Right lobe of liver (tissue), 6 donors: ENCODE measurements around the gene CATSPERD. TPM values are rescaled to one million over a fixed set of nuclear protein-coding genes. Genes with fewer than 3 reads are reported as not detected.
"Not testable (repeated sequence)": the region's sequence is repeated elsewhere in the genome, so short reads cannot be mapped to it uniquely, and the experiment has no call there.

ENCODE experiments used
- ATAC-seq, 4 donors: fragments of 200-7000 bp; cut with Tn5 transposase; one replicate each; pipeline ENCODE4 v1.9.1; 2020; ENCODE audit warnings: mild to moderate bottlenecking in 4 of 4, moderate library complexity in 4 of 4
- DNase-seq, 3 donors: peaks; one replicate each; pipeline ENCODE4 v3.0.0-alpha.2; 2020
- H3K27ac ChIP-seq, 3 donors: fragments of 200-600 bp; one replicate each; pipeline ENCODE4 v1.8.0; 2022
- H3K27me3 ChIP-seq, 2 donors: fragments of 200-600 bp; one replicate each; pipeline ENCODE4 v1.8.0; 2022
- H3K36me3 ChIP-seq, 4 donors: fragments of 200-600 bp; sonication (generic) in 1 of 4; one replicate each; pipeline versions ENCODE4 v1.5.1 to v1.8.0; 2017 to 2022; ENCODE audit warnings: control low read depth in 1 of 4
- H3K4me1 ChIP-seq, 4 donors: fragments of 200-600 bp; sonication (generic) in 1 of 4; one replicate each; pipeline versions ENCODE4 v1.5.1 to v1.8.0; 2017 to 2022; ENCODE audit warnings: control low read depth in 1 of 4
- H3K4me3 ChIP-seq, 3 donors: fragments of 200-600 bp; one replicate each; pipeline ENCODE4 v1.8.0; 2022
- H3K9me3 ChIP-seq, 4 donors: fragments of 200-600 bp; sonication (generic) in 1 of 4; one replicate each; pipeline versions ENCODE4 v1.5.1 to v1.8.0; 2017 to 2022; ENCODE audit warnings: control low read depth in 1 of 4
- CTCF ChIP-seq, 4 donors: fragments of 200-600 bp in 3 of 4; fragments of 450-650 bp in 1 of 4; IDR thresholded peaks; one replicate each; pipeline versions ENCODE4 v1.5.1 to v1.8.0; 2016 to 2022; ENCODE audit warnings: antibody characterized with exemption in 4 of 4, mild to moderate bottlenecking in 2 of 4
- POLR2A ChIP-seq: fragments of 450-650 bp; IDR thresholded peaks from one replicate; pipeline ENCODE4 v1.6.1; 2017; ENCODE audit warnings: antibody characterized with exemption, mild to moderate bottlenecking
- WGBS: methylation state at CpG from one replicate; pipeline ENCODE4 v1.1.6; 2018; ENCODE audit warnings: low coverage, low lambda C conversion rate; ENCODE audit not compliant: insufficient coverage; ENCODE audit errors: missing lambda C conversion rate; 5-methylcytosine and 5-hydroxymethylcytosine counted together
- intact Hi-C, 2 donors: fragments of 100-400 bp; cut with DNase I; formaldehyde crosslinking; loops; one replicate each; pipeline versions ENCODE4 v1.11.2 to v1.14.1; 2022
- total RNA-seq, 6 experiments: library from RNA; depleted of rRNA in 2 of 6; stranded (reverse); fragments of >200 nt in 2 of 6; fragmentation: NEBNext Ultra II Directional in 3 of 6; extraction: Animal tissue kit (Norgen Biotek cat#: 25700) in 3 of 6; gene quantifications; one replicate each; pipeline versions ENCODE4 v1.1.0 to v1.2.4, GENCODE V29; 2016 to 2023
- donor health status: DM: no; HTN: yes; CAD: no.
- donor health status: DM: no; HTN: no; CAD: no.
- donor health status: DM: no; HTN: no; CAD: no.
- donor health status: DM: no; HTN: yes; CAD: no.
- donor health status: DM: no; HTN: yes; CAD: no.

The CATSPERD gene
- total RNA-seq, 6 experiments from 2014 or later: not detected

- DNase-seq (peak in 1 of 3 donors; percentile 51), ATAC-seq (no peak)
- WGBS: 85% methylated on average over 7 of the region's 22 CpGs
- no peaks in the 10 kb centered on the region for H3K27me3 ChIP-seq
- no peaks in the 10 kb centered on the region for H3K36me3 ChIP-seq
- H3K9me3 ChIP-seq: no peaks in the 10 kb centered on the region
- intact Hi-C loops: no loop called here
- no peak overlapping the region for H3K27ac ChIP-seq
- peaks cover 0 to 3% (median 0%) of the 10 kb centered on the region in 4 donors for H3K4me1 ChIP-seq
- H3K4me3 ChIP-seq: no peak overlapping the region
- TF ChIP-seq CTCF (IDR thresholded peaks at IDR 0.05): no peak
- no peak for TF ChIP-seq POLR2A
These were observed 35.6 kb upstream of the CATSPERD start for GRCh38 chr19:5684694-5685430.

- Histone ChIP-seq H3K4me1 (peaks cover 0 to 3% (median under 1%) of the 10 kb centered on the region in 4 donors), H3K27ac (peak overlapping the region in 1 of 3 donors; percentile 46), H3K9me3 (no peaks in the 10 kb centered on the region), H3K4me3 (peak overlapping the region; percentile 56 to 70 (median 69)), H3K36me3 (no peaks in the 10 kb centered on the region), H3K27me3 (no peaks in the 10 kb centered on the region)
- TF ChIP-seq CTCF (IDR thresholded peaks at IDR 0.05): no peak
- TF ChIP-seq POLR2A: no peak
- intact Hi-C loops: no loop called here
- no CpG with 5 or more reads among the region's 16 CpGs for WGBS
- DNase-seq (no peak), ATAC-seq (no peak)
These were observed 34.2 kb upstream of the CATSPERD start for GRCh38 chr19:5686326-5686646.

- 0% methylated on average over 9 of the region's 59 CpGs for WGBS
- intact Hi-C loops: no loop called here
- peak overlapping the region in 2 of 3 donors; percentile 46 to 51 for H3K27ac ChIP-seq
- TF ChIP-seq CTCF (IDR thresholded peaks at IDR 0.05): peak; percentile 73 to 89 (median 80)
- TF ChIP-seq POLR2A: no peak
- ATAC-seq (peak; percentile 74 to 88 (median 84)), DNase-seq (peak; percentile 99 to 100 (median 99))
- H3K9me3 ChIP-seq: no peaks in the 10 kb centered on the region
- no peaks in the 10 kb centered on the region for H3K27me3 ChIP-seq
- H3K36me3 ChIP-seq: peaks cover 0 to 5% (median 0%) of the 10 kb centered on the region in 4 donors
- H3K4me1 ChIP-seq: peaks cover 0 to 7% (median under 1%) of the 10 kb centered on the region in 4 donors
- peak overlapping the region; percentile 56 to 70 (median 69) for H3K4me3 ChIP-seq
These were observed 33.6 kb upstream of the CATSPERD start for GRCh38 chr19:5686647-5687359.

- Histone ChIP-seq H3K4me1 (peaks cover 0 to 10% (median under 1%) of the 10 kb centered on the region in 4 donors), H3K9me3 (no peaks in the 10 kb centered on the region), H3K27me3 (no peaks in the 10 kb centered on the region), H3K27ac (peak overlapping the region in 1 of 3 donors; percentile 25), H3K4me3 (peak overlapping the region in 1 of 3 donors; percentile 69), H3K36me3 (peaks cover 0 to 12% (median under 1%) of the 10 kb centered on the region in 4 donors)
- ATAC-seq (no peak), DNase-seq (peak in 1 of 3 donors; percentile 49)
- WGBS: 92% methylated on average over 9 of the region's 76 CpGs
- intact Hi-C loops: no loop called here
- TF ChIP-seq CTCF (IDR thresholded peaks at IDR 0.05): no peak
- TF ChIP-seq POLR2A: no peak
These were observed 32.9 kb upstream of the CATSPERD start for GRCh38 chr19:5687360-5688198.

- H3K27ac ChIP-seq, DNase-seq, intact Hi-C loops, ATAC-seq, H3K9me3 ChIP-seq, H3K27me3 ChIP-seq, H3K4me3 ChIP-seq: not testable (repeated sequence)
- 98% methylated on average over 10 of the region's 13 CpGs for WGBS
- H3K4me1 ChIP-seq: peaks cover 0 to 10% (median under 1%) of the 10 kb centered on the region in 4 donors
- H3K36me3 ChIP-seq: peaks cover 0 to 20% (median 2%) of the 10 kb centered on the region in 4 donors
These were observed 32.1 kb upstream of the CATSPERD start for GRCh38 chr19:5688262-5688881.
